Neutrophil (primary cell): Measurements from ENCODE around the gene DIP2C.

Experiments used
- H3K27ac ChIP-seq: fragments of 200-600 bp; sonication (generic); 2 replicates; pipeline ENCODE4 v1.5.1; 2016; ENCODE audit warnings: mild to moderate bottlenecking, moderate library complexity
- H3K27me3 ChIP-seq: fragments of 200-600 bp; sonication (generic); 2 replicates; pipeline ENCODE4 v1.6.0; 2016; ENCODE audit warnings: mild to moderate bottlenecking
- H3K36me3 ChIP-seq: fragments of 200-600 bp; sonication (generic); 2 replicates; pipeline ENCODE4 v1.5.1; 2017
- H3K4me1 ChIP-seq, 2 experiments: fragments of 200-600 bp in 1 of 2; sonication (generic) in 1 of 2; 1 replicate in 1 of 2; 2 replicates in 1 of 2; pipeline versions ENCODE4 v1.5.1 to v1.6.1; 2013 to 2016; ENCODE audit warnings: low read depth in 1 of 2, low read length in 1 of 2, mild to moderate bottlenecking in 1 of 2, moderate library complexity in 1 of 2; ENCODE audit not compliant: control insufficient read depth in 1 of 2, insufficient read depth in 1 of 2
- H3K4me3 ChIP-seq, 2 experiments: fragments of 200-600 bp in 1 of 2; sonication (generic) in 1 of 2; 1 replicate in 1 of 2; 2 replicates in 1 of 2; pipeline ENCODE4 v1.5.1; 2013 to 2016; ENCODE audit warnings: low read depth in 1 of 2, low read length in 1 of 2, mild to moderate bottlenecking in 1 of 2, moderate library complexity in 1 of 2
- H3K9me3 ChIP-seq: fragments of 200-600 bp; sonication (generic); 2 replicates; pipeline ENCODE4 v1.5.1; 2016
- TF ChIP-seq, protein P1 (sequence below): fragments of 200-600 bp; sonication (generic); IDR thresholded peaks from 2 replicates; pipeline ENCODE4 v1.5.1; 2016; ENCODE audit warnings: antibody characterized with exemption

The DIP2C gene

DNA sequence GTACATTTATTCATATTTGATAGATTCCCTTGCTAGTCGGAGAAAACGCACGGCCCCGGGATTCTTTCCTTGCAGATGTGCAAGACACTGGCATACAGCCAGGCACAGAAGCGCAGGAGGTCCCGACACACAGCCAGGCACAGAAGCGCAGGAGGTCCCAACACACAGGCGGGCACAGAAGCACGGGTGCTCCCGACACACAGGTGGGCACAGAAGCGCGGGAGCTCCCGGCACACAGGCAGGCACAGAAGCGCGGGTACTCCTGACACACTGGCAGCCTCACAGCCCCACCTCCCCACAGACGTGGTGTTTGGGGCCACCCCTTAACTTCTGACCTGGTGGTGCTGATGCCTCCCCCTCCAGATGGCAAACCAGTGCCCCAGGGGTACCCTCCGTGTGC lies 316.9 kb downstream of the DIP2C start:
- Histone ChIP-seq H3K4me1 (no peaks in the 10 kb centered on the region), H3K36me3 (no peaks in the 10 kb centered on the region), H3K4me3 (no peak overlapping the region), H3K9me3 (no peaks in the 10 kb centered on the region), H3K27me3 (no peaks in the 10 kb centered on the region), H3K27ac (no peak overlapping the region)
- TF ChIP-seq, protein P1, sequence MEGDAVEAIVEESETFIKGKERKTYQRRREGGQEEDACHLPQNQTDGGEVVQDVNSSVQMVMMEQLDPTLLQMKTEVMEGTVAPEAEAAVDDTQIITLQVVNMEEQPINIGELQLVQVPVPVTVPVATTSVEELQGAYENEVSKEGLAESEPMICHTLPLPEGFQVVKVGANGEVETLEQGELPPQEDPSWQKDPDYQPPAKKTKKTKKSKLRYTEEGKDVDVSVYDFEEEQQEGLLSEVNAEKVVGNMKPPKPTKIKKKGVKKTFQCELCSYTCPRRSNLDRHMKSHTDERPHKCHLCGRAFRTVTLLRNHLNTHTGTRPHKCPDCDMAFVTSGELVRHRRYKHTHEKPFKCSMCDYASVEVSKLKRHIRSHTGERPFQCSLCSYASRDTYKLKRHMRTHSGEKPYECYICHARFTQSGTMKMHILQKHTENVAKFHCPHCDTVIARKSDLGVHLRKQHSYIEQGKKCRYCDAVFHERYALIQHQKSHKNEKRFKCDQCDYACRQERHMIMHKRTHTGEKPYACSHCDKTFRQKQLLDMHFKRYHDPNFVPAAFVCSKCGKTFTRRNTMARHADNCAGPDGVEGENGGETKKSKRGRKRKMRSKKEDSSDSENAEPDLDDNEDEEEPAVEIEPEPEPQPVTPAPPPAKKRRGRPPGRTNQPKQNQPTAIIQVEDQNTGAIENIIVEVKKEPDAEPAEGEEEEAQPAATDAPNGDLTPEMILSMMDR, result no peak

DNA sequence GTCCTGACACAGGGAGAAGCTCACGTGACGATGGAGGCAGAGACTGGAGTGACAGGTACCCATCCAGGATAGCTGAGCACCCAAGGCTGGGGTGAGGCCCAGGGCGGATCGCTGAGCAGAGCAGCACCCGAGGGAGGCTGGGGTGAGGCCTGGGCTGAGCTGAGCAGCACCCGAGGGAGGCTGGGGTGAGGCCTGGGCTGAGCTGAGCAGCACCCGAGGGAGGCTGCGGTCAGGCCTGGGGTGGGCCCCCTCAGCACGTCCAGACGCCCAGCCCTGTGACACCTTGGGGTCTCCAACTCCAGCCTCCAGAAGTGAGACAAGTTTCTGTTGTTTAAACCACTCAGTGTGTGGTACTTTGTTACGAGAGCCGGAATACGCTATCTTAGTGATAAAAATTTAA lies 318.0 kb downstream of the DIP2C start:
- Histone ChIP-seq H3K9me3 (no peaks in the 10 kb centered on the region), H3K27me3 (no peaks in the 10 kb centered on the region), H3K4me3 (no peak overlapping the region), H3K36me3 (no peaks in the 10 kb centered on the region), H3K27ac (no peak overlapping the region), H3K4me1 (no peaks in the 10 kb centered on the region)
- TF ChIP-seq, protein P1, result no peak

DNA sequence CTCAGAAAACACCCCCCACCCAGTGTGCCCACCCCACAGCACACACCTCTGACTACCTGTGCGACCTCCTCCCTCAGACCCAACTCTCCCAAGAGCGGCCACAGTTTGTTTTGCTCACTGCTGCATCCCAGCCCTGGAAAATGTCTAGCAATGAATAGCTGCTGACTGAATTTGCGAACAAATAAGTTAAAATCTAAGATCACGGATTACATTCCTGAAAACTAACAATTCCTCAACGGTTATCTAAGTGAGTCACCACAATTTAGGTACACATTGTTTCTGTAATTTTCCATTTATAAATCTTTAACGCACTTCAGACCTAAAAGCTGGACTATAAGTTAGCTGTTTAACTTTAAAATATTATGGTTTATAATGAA lies 319.0 kb downstream of the DIP2C start:
- Histone ChIP-seq H3K4me3 (no peak overlapping the region), H3K4me1 (no peaks in the 10 kb centered on the region), H3K36me3 (no peaks in the 10 kb centered on the region), H3K27me3 (no peaks in the 10 kb centered on the region), H3K27ac (no peak overlapping the region), H3K9me3 (no peaks in the 10 kb centered on the region)
- TF ChIP-seq, protein P1, result no peak

DNA sequence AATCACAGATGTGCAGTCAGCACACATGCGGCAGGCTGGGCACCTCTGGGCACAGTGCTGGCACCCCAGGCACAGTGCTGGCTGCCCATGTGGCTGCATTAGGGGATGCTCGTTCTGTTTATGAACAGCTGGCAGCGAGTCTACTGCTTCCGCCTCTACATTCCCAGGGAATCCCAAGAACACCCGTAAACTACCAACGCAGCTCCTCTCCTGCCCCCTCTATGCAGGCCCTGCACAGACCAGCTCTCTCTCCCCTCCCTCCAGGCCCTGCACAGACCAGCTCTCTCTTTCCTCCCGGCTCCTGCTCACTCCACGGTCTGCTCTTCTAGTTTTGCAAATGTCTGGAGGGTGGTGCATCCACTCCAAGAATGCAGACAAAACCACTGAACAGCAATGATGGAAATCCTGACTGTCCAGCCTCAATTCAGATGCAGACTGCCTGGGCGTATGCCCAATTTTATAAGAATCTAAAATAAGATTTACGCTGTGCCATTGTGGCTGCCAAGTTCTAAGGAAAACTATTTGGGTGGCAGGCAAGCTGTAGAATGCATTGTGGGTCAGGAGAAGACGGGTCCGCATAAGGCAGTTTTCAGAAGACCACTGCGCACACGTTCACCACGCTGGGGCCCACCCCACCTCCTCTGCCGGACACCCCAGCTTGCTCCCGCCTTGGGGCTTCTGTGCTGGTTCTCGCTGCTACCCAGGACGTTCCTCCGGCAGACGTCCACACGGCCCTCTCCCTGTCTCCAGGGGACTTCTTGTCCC lies 319.6 kb downstream of the DIP2C start:
- no peaks in the 10 kb centered on the region for H3K9me3 ChIP-seq
- TF ChIP-seq, protein P1, result no peak
- H3K4me3 ChIP-seq, result no peak overlapping the region
- H3K4me1 ChIP-seq, result no peaks in the 10 kb centered on the region
- H3K36me3 ChIP-seq, result no peaks in the 10 kb centered on the region
- no peak overlapping the region for H3K27ac ChIP-seq
- H3K27me3 ChIP-seq, result no peaks in the 10 kb centered on the region

DNA sequence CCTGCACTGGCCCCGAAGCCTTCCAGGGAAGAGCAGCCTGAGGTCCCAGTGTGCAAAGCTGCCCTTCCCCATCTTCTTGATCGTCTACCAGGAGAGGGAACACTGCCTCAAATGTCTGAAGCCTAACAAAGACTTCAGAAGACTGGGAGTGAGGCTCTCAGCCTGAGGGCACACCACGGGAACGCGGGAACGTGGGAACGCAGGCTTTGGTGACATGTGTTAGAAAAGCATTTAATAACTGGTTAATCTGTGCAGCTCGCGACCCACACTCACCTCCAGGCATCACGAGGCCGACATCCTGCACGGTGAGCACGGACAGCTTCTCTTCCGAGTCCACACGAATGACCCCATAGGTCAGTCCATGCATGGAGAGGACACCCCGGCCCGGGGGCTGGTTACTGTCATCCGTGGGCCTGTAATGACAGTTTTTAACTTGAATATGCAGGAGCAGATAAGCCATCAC lies 320.2 kb downstream of the DIP2C start:
- TF ChIP-seq, protein P1, result no peak
- H3K36me3 ChIP-seq, result no peaks in the 10 kb centered on the region
- H3K4me3 ChIP-seq, result no peak overlapping the region
- H3K27ac ChIP-seq, result no peak overlapping the region
- H3K4me1 ChIP-seq, result no peaks in the 10 kb centered on the region
- H3K27me3 ChIP-seq, result no peaks in the 10 kb centered on the region
- H3K9me3 ChIP-seq, result no peaks in the 10 kb centered on the region
